ENCODE measurements around the gene RUNX1. TPM values are rescaled to one million over a fixed set of nuclear protein-coding genes. Genes with fewer than 3 reads are reported as not detected.

The RUNX1 gene
- total and polyA plus RNA-seq, 10 of the 15 experiments (the other 5 are each of a cell fraction or from before 2014, with no cell fraction given), result 0.90 to 15.2 (median 4.1) TPM

DNA sequence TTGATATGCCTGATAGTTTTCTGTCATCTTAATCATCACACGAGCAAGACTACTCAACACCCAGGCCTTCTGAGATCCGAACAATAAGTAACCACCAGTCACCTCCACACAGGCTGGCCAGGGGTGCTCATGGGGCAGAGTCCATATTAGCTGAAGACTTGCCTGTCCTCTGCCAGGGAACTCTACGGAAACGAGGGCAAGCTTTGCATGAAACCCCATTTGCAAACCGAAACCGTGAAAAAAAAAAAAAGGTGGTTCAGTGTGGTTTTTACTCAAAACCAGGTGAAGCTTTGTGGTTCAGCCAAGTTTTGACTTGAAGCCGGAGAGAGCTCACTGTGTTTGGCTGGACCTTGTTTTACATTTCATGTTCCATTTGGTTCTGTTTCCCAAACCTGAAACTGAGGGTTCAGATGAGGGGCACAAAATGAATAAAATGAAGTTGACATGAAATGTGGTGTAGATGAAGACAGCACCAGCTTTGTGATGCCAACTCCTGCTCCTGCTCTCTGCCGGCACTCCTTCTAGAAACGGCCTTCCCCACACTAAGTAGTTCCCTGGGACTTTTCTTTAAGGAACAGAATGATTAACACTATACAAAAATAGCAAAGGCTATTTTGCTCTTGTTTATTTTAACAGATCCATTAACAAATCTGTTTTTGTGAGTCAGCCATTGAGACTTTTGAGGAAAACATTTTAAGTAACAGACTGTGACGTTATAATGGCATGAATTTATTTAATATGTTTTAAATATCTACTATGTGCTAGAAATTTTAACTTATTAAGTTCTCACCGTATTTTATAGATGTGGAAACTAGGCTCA is 74.7 kb downstream of the RUNX1 start:
- no peaks in the 10 kb centered on the region for H3K79me2 ChIP-seq (ENCODE audit: control insufficient read depth, insufficient read depth, low read length)
- no peak for FAIRE-seq
- no peaks in the 10 kb centered on the region for H3K36me3 ChIP-seq (ENCODE audit: control insufficient read depth in 2 of 2, insufficient read depth in 2 of 2, low read length in 1 of 2)
- H3K9me3 ChIP-seq (replicated peaks; ENCODE audit: control insufficient read depth, insufficient read depth, low read length), result no peaks in the 10 kb centered on the region
- H2AFZ ChIP-seq (ENCODE audit: control insufficient read depth, low read depth, low read length), result no peak overlapping the region
- H3K4me3 ChIP-seq, result peak overlapping the region; percentile 52; the same call in 1 of the 2 replicates
- peaks cover 22% of the 10 kb centered on the region for H3K4me1 ChIP-seq (ENCODE audit: control insufficient read depth, insufficient read depth, low read length)
- ChIA-PET POLR2A (no interaction called here), SMC1A (ENCODE audit: uncharacterized antibody, unreplicated experiment) (interaction anchor here (0.6 to 1.7 kb wide), 4 partner anchors 9 to 589 kb away, joined by 3 to 7 read pairs (median 4); no protein-coding TSS in a partner anchor), RAD21 (ENCODE audit: unreplicated experiment) (interaction anchor here (0.9 to 1.0 kb wide), 2 partner anchors 13 to 21 kb away, joined by 3 read pairs; no protein-coding TSS in a partner anchor), CTCF (interaction anchor here (0.5 to 1.5 kb wide), 4 partner anchors 23 to 1955 kb away, joined by 3 to 4 read pairs (median 4); no protein-coding TSS in a partner anchor)
- intact Hi-C loops (cut with micrococcal nuclease; ENCODE audit: unreplicated experiment), result no loop called here
- no peaks in the 10 kb centered on the region for H4K20me1 ChIP-seq (ENCODE audit: control insufficient read depth, insufficient read depth)
- no peak overlapping the region for H3K9ac ChIP-seq (ENCODE audit: control insufficient read depth, insufficient read depth, low read length)
- peak overlapping the region; percentile 88 for H3K4me2 ChIP-seq (ENCODE audit: control insufficient read depth, insufficient read depth)
- in situ Hi-C loops (cut with MboI), result no loop called here
- peak; percentile 73 for DNase-seq (ENCODE audit: low read depth, low spot score)
- no TSS peak for BruUV-seq (replicated peaks)
- no peak overlapping the region for H3K27ac ChIP-seq (ENCODE audit: control insufficient read depth, insufficient read depth)
- peaks cover 0 to 1% of the 10 kb centered on the region in 2 experiments; a peak in 1 of 4 replicates for H3K27me3 ChIP-seq (replicated peaks in 1 of 2; ENCODE audit: control insufficient read depth in 2 of 2, insufficient read depth in 2 of 2, low read length in 1 of 2)
- 2% methylated on average over 11 of the region's 11 CpGs for WGBS (ENCODE audit: insufficient coverage, insufficient replicate concordance, low lambda C conversion rate, missing lambda C conversion rate)
- peak; percentile 89 for ATAC-seq
- TF ChIP-seq, protein P1, sequence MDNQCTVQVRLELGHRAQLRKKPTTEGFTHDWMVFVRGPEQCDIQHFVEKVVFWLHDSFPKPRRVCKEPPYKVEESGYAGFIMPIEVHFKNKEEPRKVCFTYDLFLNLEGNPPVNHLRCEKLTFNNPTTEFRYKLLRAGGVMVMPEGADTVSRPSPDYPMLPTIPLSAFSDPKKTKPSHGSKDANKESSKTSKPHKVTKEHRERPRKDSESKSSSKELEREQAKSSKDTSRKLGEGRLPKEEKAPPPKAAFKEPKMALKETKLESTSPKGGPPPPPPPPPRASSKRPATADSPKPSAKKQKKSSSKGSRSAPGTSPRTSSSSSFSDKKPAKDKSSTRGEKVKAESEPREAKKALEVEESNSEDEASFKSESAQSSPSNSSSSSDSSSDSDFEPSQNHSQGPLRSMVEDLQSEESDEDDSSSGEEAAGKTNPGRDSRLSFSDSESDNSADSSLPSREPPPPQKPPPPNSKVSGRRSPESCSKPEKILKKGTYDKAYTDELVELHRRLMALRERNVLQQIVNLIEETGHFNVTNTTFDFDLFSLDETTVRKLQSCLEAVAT (IDR thresholded peaks at IDR 0.05), result peak; percentile 71; the same call in 1 of the 2 replicates
- TF ChIP-seq, protein P2, sequence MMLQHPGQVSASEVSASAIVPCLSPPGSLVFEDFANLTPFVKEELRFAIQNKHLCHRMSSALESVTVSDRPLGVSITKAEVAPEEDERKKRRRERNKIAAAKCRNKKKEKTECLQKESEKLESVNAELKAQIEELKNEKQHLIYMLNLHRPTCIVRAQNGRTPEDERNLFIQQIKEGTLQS (IDR thresholded peaks at IDR 0.05; ENCODE audit: borderline replicate concordance, extremely low read depth, low read depth, low read length), result no peak
- TF ChIP-seq, protein P3, sequence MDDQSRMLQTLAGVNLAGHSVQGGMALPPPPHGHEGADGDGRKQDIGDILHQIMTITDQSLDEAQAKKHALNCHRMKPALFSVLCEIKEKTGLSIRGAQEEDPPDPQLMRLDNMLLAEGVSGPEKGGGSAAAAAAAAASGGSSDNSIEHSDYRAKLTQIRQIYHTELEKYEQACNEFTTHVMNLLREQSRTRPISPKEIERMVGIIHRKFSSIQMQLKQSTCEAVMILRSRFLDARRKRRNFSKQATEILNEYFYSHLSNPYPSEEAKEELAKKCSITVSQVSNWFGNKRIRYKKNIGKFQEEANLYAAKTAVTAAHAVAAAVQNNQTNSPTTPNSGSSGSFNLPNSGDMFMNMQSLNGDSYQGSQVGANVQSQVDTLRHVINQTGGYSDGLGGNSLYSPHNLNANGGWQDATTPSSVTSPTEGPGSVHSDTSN (IDR thresholded peaks at IDR 0.05; ENCODE audit: insufficient replicate concordance, low read depth, low read length), result no peak
- TF ChIP-seq FOXM1 (IDR thresholded peaks at IDR 0.05; ENCODE audit: low read depth, low read length) (peak; percentile 91), CBX5 (IDR thresholded peaks at IDR 0.05; ENCODE audit: low read depth) (peak; percentile 76; the same call in 1 of the 2 replicates), ZBED1 (IDR thresholded peaks at IDR 0.05; ENCODE audit: borderline replicate concordance) (peak; percentile 71; the same call in 1 of the 2 replicates), IKZF2 (IDR thresholded peaks at IDR 0.05) (peak; percentile 30 to 51; a peak in 2 of 4 replicates), MYB (IDR thresholded peaks at IDR 0.05; ENCODE audit: borderline replicate concordance, low read depth, low read length) (no peak), HDAC6 (IDR thresholded peaks at IDR 0.05; ENCODE audit: unreplicated experiment) (no peak), MTA2 (IDR thresholded peaks at IDR 0.05; ENCODE audit: low read depth) (0 out of 2 replicates have a peak, but pooled peaks have one; percentile 33), IKZF1 (conservative IDR thresholded peaks at IDR 0.05) (0 out of 2 replicates have a peak, but pooled peaks have one; percentile 11), TCF3 (IDR thresholded peaks at IDR 0.05; ENCODE audit: borderline replicate concordance, insufficient read depth, low read depth, low read length) (peak; percentile 83; the same call in 1 of the 2 replicates), GABPA (IDR thresholded peaks at IDR 0.05; ENCODE audit: low read depth) (0 out of 2 replicates have a peak, but pooled peaks have one; percentile 26)
- TF ChIP-seq, protein P4, sequence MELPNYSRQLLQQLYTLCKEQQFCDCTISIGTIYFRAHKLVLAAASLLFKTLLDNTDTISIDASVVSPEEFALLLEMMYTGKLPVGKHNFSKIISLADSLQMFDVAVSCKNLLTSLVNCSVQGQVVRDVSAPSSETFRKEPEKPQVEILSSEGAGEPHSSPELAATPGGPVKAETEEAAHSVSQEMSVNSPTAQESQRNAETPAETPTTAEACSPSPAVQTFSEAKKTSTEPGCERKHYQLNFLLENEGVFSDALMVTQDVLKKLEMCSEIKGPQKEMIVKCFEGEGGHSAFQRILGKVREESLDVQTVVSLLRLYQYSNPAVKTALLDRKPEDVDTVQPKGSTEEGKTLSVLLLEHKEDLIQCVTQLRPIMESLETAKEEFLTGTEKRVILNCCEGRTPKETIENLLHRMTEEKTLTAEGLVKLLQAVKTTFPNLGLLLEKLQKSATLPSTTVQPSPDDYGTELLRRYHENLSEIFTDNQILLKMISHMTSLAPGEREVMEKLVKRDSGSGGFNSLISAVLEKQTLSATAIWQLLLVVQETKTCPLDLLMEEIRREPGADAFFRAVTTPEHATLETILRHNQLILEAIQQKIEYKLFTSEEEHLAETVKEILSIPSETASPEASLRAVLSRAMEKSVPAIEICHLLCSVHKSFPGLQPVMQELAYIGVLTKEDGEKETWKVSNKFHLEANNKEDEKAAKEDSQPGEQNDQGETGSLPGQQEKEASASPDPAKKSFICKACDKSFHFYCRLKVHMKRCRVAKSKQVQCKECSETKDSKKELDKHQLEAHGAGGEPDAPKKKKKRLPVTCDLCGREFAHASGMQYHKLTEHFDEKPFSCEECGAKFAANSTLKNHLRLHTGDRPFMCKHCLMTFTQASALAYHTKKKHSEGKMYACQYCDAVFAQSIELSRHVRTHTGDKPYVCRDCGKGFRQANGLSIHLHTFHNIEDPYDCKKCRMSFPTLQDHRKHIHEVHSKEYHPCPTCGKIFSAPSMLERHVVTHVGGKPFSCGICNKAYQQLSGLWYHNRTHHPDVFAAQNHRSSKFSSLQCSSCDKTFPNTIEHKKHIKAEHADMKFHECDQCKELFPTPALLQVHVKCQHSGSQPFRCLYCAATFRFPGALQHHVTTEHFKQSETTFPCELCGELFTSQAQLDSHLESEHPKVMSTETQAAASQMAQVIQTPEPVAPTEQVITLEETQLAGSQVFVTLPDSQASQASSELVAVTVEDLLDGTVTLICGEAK (IDR thresholded peaks at IDR 0.05; ENCODE audit: borderline replicate concordance), result no peak

Measured in GM12878 (cell line).